ENCODE measurements around the gene TMEM181.
"Not testable (repeated sequence)": the region's sequence is repeated elsewhere in the genome, so short reads cannot be mapped to it uniquely, and the experiment has no call there.

- TF ChIP-seq, protein P1, sequence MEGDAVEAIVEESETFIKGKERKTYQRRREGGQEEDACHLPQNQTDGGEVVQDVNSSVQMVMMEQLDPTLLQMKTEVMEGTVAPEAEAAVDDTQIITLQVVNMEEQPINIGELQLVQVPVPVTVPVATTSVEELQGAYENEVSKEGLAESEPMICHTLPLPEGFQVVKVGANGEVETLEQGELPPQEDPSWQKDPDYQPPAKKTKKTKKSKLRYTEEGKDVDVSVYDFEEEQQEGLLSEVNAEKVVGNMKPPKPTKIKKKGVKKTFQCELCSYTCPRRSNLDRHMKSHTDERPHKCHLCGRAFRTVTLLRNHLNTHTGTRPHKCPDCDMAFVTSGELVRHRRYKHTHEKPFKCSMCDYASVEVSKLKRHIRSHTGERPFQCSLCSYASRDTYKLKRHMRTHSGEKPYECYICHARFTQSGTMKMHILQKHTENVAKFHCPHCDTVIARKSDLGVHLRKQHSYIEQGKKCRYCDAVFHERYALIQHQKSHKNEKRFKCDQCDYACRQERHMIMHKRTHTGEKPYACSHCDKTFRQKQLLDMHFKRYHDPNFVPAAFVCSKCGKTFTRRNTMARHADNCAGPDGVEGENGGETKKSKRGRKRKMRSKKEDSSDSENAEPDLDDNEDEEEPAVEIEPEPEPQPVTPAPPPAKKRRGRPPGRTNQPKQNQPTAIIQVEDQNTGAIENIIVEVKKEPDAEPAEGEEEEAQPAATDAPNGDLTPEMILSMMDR (IDR thresholded peaks at IDR 0.05): not testable (repeated sequence)
- not testable (repeated sequence) for TF ChIP-seq EZH2 (IDR thresholded peaks at IDR 0.05; ENCODE audit: borderline replicate concordance, insufficient read depth, low read depth, low read length, poor library complexity, severe bottlenecking)
These were observed 2.8 kb upstream of the TMEM181 start for GRCh38 chr6:158557110-158557509.
